ENCODE data around the gene SLC25A15. TPM values are rescaled to one million over a fixed set of nuclear protein-coding genes. Genes with fewer than 3 reads are reported as not detected.

The SLC25A15 gene
- total RNA-seq, 6 experiments from 2014 or later, result 10.7 to 13.7 (median 12.1) TPM

GRCh38 chr13:40798380-40798779 is 9.0 kb downstream of the SLC25A15 start:
- Mint-ChIP-seq H3K27ac (no peak overlapping the region), H3K27me3 (ENCODE audit: insufficient read depth) (no peaks in the 10 kb centered on the region; the same call in 1 of the 2 replicates), H3K9me3 (no peaks in the 10 kb centered on the region), H3K4me3 (no peak overlapping the region), H3K36me3 (ENCODE audit: low read depth) (peaks cover 4% of the 10 kb centered on the region), H3K4me1 (ENCODE audit: low read depth) (no peaks in the 10 kb centered on the region)
- TF ChIP-seq CTCF (IDR thresholded peaks at IDR 0.05), result no peak
- DNase-seq, result no peak

GRCh38 chr13:40799508-40799907 is 10.1 kb downstream of the SLC25A15 start:
- H3K9me3 Mint-ChIP-seq, result no peaks in the 10 kb centered on the region
- no peaks in the 10 kb centered on the region; the same call in 1 of the 2 replicates for H3K27me3 Mint-ChIP-seq (ENCODE audit: insufficient read depth)
- H3K36me3 Mint-ChIP-seq (ENCODE audit: low read depth), result peaks cover 4% of the 10 kb centered on the region
- H3K4me1 Mint-ChIP-seq (ENCODE audit: low read depth), result no peaks in the 10 kb centered on the region
- H3K27ac Mint-ChIP-seq, result no peak overlapping the region
- no peak for TF ChIP-seq CTCF (IDR thresholded peaks at IDR 0.05)
- DNase-seq, result no peak
- H3K4me3 Mint-ChIP-seq, result no peak overlapping the region

- H3K36me3 Mint-ChIP-seq (ENCODE audit: low read depth), result peaks cover 4% of the 10 kb centered on the region
- no peak for TF ChIP-seq CTCF (IDR thresholded peaks at IDR 0.05)
- no peak overlapping the region for H3K4me3 Mint-ChIP-seq
- DNase-seq, result no peak
- H3K27me3 Mint-ChIP-seq (ENCODE audit: insufficient read depth), result no peaks in the 10 kb centered on the region; the same call in 1 of the 2 replicates
- no peak overlapping the region for H3K27ac Mint-ChIP-seq
- no peaks in the 10 kb centered on the region for H3K9me3 Mint-ChIP-seq
- H3K4me1 Mint-ChIP-seq (ENCODE audit: low read depth), result no peaks in the 10 kb centered on the region
These were observed 11.1 kb downstream of the SLC25A15 start for GRCh38 chr13:40800559-40800958.

GRCh38 chr13:40801255-40802217 is 12.1 kb downstream of the SLC25A15 start:
- Mint-ChIP-seq H3K27ac (no peak overlapping the region), H3K27me3 (ENCODE audit: insufficient read depth) (no peaks in the 10 kb centered on the region; the same call in 1 of the 2 replicates), H3K9me3 (no peaks in the 10 kb centered on the region), H3K4me1 (ENCODE audit: low read depth) (no peaks in the 10 kb centered on the region), H3K36me3 (ENCODE audit: low read depth) (peaks cover 4% of the 10 kb centered on the region), H3K4me3 (no peak overlapping the region)
- no peak for DNase-seq
- no peak for TF ChIP-seq CTCF (IDR thresholded peaks at IDR 0.05)

- Mint-ChIP-seq H3K27me3 (ENCODE audit: insufficient read depth) (no peaks in the 10 kb centered on the region; the same call in 1 of the 2 replicates), H3K9me3 (no peaks in the 10 kb centered on the region), H3K36me3 (ENCODE audit: low read depth) (peaks cover 4% of the 10 kb centered on the region), H3K4me1 (ENCODE audit: low read depth) (no peaks in the 10 kb centered on the region), H3K27ac (no peak overlapping the region), H3K4me3 (no peak overlapping the region)
- DNase-seq, result no peak
- no peak for TF ChIP-seq CTCF (IDR thresholded peaks at IDR 0.05)
These were observed 13.9 kb downstream of the SLC25A15 start for GRCh38 chr13:40803316-40803715.
